H1 (cell line): ENCODE results near the gene SYNPR. TPM values are rescaled to one million over a fixed set of nuclear protein-coding genes. Genes with fewer than 3 reads are reported as not detected.

Source experiments
- CTCF ChIA-PET: fragments of 300-600 bp; sonication (Branson Sonifier 250); formaldehyde crosslinking; loops from one replicate; lab custom pipeline; 2021; ENCODE audit not compliant: partially characterized antibody; lab: Charles Lee
- POLR2A ChIA-PET: fragments of 300-600 bp; sonication (Branson Sonifier 250); formaldehyde crosslinking; loops from one replicate; lab custom pipeline; 2021; ENCODE audit warnings: inconsistent platforms; ENCODE audit not compliant: partially characterized antibody; lab: Charles Lee
- DNase-seq, 2 experiments: peaks; one replicate each; pipeline versions ENCODE4 v3.0.0 to v3.0.0-alpha.2; 2010 to 2022; ENCODE audit warnings: low spot score in 2 of 2, low read depth in 1 of 2, mixed read lengths in 1 of 2
- FAIRE-seq: peaks from 2 replicates; lab custom pipeline; 2011; peaks lifted over from hg19 to GRCh38; lab: Jason Lieb, UNC
- H2AFZ ChIP-seq: 2 replicates; pipeline ENCODE4 v1.8.1; 2012; ENCODE audit warnings: low read length, inconsistent platforms
- H2AK5ac ChIP-seq: 2 replicates; pipeline ENCODE4 v1.6.1; 2013; ENCODE audit warnings: low read depth, low read length
- H2BK120ac ChIP-seq: replicated peaks from 2 replicates; pipeline ENCODE3; 2013; ENCODE audit warnings: low read depth, low read length, inconsistent platforms
- H2BK12ac ChIP-seq: 2 replicates; pipeline ENCODE4 v1.6.1; 2013; ENCODE audit warnings: low read depth, low read length
- H2BK15ac ChIP-seq: 2 replicates; pipeline ENCODE4 v1.6.1; 2013; ENCODE audit warnings: low read length
- H2BK20ac ChIP-seq: 2 replicates; pipeline ENCODE4 v1.6.1; 2013; ENCODE audit warnings: low read length
- H2BK5ac ChIP-seq: 2 replicates; pipeline ENCODE4 v1.6.1; 2013; ENCODE audit warnings: low read depth, low read length
- H3K14ac ChIP-seq: 2 replicates; pipeline ENCODE4 v1.6.1; 2013; ENCODE audit warnings: inconsistent platforms; ENCODE audit not compliant: insufficient read length
- H3K18ac ChIP-seq: 2 replicates; pipeline ENCODE4 v1.6.1; 2013; ENCODE audit warnings: low read length; ENCODE audit errors: extremely low read depth
- H3K23ac ChIP-seq: 2 replicates; pipeline ENCODE4 v1.6.1; 2013; ENCODE audit warnings: inconsistent platforms; ENCODE audit not compliant: insufficient read length
- H3K23me2 ChIP-seq: 2 replicates; pipeline ENCODE4 v1.6.1; 2013; ENCODE audit warnings: low read depth, low read length
- H3K27ac ChIP-seq: 2 replicates; pipeline ENCODE4 v1.6.1; 2011; ENCODE audit warnings: low read depth, low read length, inconsistent platforms
- H3K27me3 ChIP-seq, 4 experiments: replicated peaks in 1 of 4; 1 replicate in 1 of 4; 2 replicates in 3 of 4; pipeline versions ENCODE4 v1.6.1 to v1.8.1; 2011 to 2013; ENCODE audit warnings: low read length in 3 of 4, mild to moderate bottlenecking in 3 of 4, inconsistent platforms in 2 of 4, mixed read lengths in 2 of 4, moderate library complexity in 1 of 4; ENCODE audit not compliant: control insufficient read depth in 3 of 4, insufficient read depth in 3 of 4; ENCODE audit errors: extremely low read depth in 1 of 4
- H3K36me3 ChIP-seq, 4 experiments: 2 replicates each; pipeline versions ENCODE4 v1.6.1 to v1.8.1; 2011 to 2013; ENCODE audit warnings: mild to moderate bottlenecking in 4 of 4, low read length in 3 of 4, moderate library complexity in 2 of 4, control low read depth in 1 of 4, inconsistent platforms in 1 of 4; ENCODE audit not compliant: insufficient read depth in 4 of 4, control insufficient read depth in 2 of 4
- H3K4ac ChIP-seq: replicated peaks from 2 replicates; pipeline ENCODE3; 2013; ENCODE audit warnings: low read length, low read depth, mixed read lengths, inconsistent platforms; ENCODE audit not compliant: insufficient read length
- H3K4me1 ChIP-seq, 4 experiments: replicated peaks in 1 of 4; 1 replicate in 1 of 4; 2 replicates in 3 of 4; pipeline versions ENCODE4 v1.6.1 to v1.8.1; 2011 to 2013; ENCODE audit warnings: low read length in 3 of 4, inconsistent platforms in 2 of 4, mixed read lengths in 1 of 4; ENCODE audit not compliant: insufficient read depth in 4 of 4, control insufficient read depth in 3 of 4
- H3K4me2 ChIP-seq, 2 experiments: 2 replicates each; pipeline versions ENCODE4 v1.6.1 to v1.8.1; 2011 to 2013; ENCODE audit warnings: low read depth in 2 of 2, low read length in 2 of 2, control low read depth in 1 of 2, inconsistent platforms in 1 of 2, mild to moderate bottlenecking in 1 of 2; ENCODE audit not compliant: insufficient read depth in 1 of 2
- H3K4me3 ChIP-seq, 4 experiments: fragments of 200-600, 300-600 bp in 1 of 4; sonication (generic), shearing (Covaris generic), sonication (Bioruptor Twin) in 1 of 4; 2 replicates each; pipeline versions ENCODE4 v1.5.1 to v1.8.1; 2011 to 2016; ENCODE audit warnings: low read length in 4 of 4, low read depth in 3 of 4, control low read depth in 2 of 4, inconsistent platforms in 2 of 4, mild to moderate bottlenecking in 2 of 4, mixed read lengths in 1 of 4, moderate library complexity in 1 of 4; ENCODE audit not compliant: insufficient read depth in 2 of 4; ENCODE audit errors: extremely low read depth in 1 of 4
- H3K56ac ChIP-seq: replicated peaks from 2 replicates; pipeline ENCODE3; 2013; ENCODE audit warnings: low read depth, mild to moderate bottlenecking, mixed read lengths, low read length, inconsistent platforms; ENCODE audit not compliant: insufficient read length
- H3K79me1 ChIP-seq: 2 replicates; pipeline ENCODE4 v1.6.1; 2013; ENCODE audit warnings: low read depth, low read length, control low read depth
- H3K79me2 ChIP-seq, 2 experiments: 2 replicates each; pipeline versions ENCODE4 v1.6.1 to v1.8.1; 2012 to 2013; ENCODE audit warnings: low read length in 2 of 2, mild to moderate bottlenecking in 2 of 2, inconsistent platforms in 1 of 2; ENCODE audit not compliant: insufficient read depth in 2 of 2, control insufficient read depth in 1 of 2
- H3K9ac ChIP-seq, 4 experiments: replicated peaks in 1 of 4; 1 replicate in 1 of 4; 2 replicates in 3 of 4; pipeline versions ENCODE4 v1.6.1 to v1.8.1; 2011 to 2013; ENCODE audit warnings: low read depth in 3 of 4, low read length in 3 of 4, control low read depth in 2 of 4, mild to moderate bottlenecking in 2 of 4, moderate library complexity in 2 of 4, inconsistent platforms in 1 of 4; ENCODE audit errors: extremely low read depth in 1 of 4
- H3K9me3 ChIP-seq, 2 experiments: 2 replicates each; pipeline versions ENCODE4 v1.6.1 to v1.8.1; 2012 to 2013; ENCODE audit warnings: mild to moderate bottlenecking in 2 of 2, moderate library complexity in 2 of 2, control low read depth in 1 of 2, inconsistent platforms in 1 of 2, low read depth in 1 of 2, low read length in 1 of 2, mixed read lengths in 1 of 2; ENCODE audit not compliant: insufficient read depth in 2 of 2
- H4K20me1 ChIP-seq, 2 experiments: replicated peaks in 1 of 2; 2 replicates each; pipeline versions ENCODE3 to v1.8.1; 2011 to 2013; ENCODE audit warnings: inconsistent platforms in 2 of 2, low read length in 2 of 2, mild to moderate bottlenecking in 1 of 2; ENCODE audit not compliant: insufficient read depth in 2 of 2, control insufficient read depth in 1 of 2
- H4K5ac ChIP-seq: 2 replicates; pipeline ENCODE4 v1.6.1; 2013; ENCODE audit warnings: low read length, low read depth, mixed read lengths, inconsistent platforms; ENCODE audit not compliant: insufficient read length
- H4K8ac ChIP-seq: 2 replicates; pipeline ENCODE4 v1.8.0; 2013; ENCODE audit warnings: mild to moderate bottlenecking, moderate library complexity, low read length, inconsistent platforms; ENCODE audit not compliant: insufficient read depth; ENCODE audit errors: extremely low read depth
- H4K91ac ChIP-seq: replicated peaks from 2 replicates; pipeline ENCODE3; 2013; ENCODE audit warnings: low read length, mixed read lengths, inconsistent platforms; ENCODE audit not compliant: insufficient read length
- CTBP2 ChIP-seq: IDR thresholded peaks from 2 replicates; pipeline ENCODE4 v1.7.0; 2011; ENCODE audit warnings: borderline replicate concordance, mild to moderate bottlenecking, moderate library complexity, mixed read lengths, low read length; ENCODE audit not compliant: insufficient read depth, insufficient read length
- NRF1 ChIP-seq: IDR thresholded peaks from 2 replicates; pipeline ENCODE4 v1.6.1; 2011; ENCODE audit warnings: mild to moderate bottlenecking, low read depth, low read length, improper control_type of control experiment
- POLR2A ChIP-seq, 2 experiments: IDR thresholded peaks; 1 replicate in 1 of 2; 2 replicates in 1 of 2; pipeline ENCODE4 v1.6.1; 2011; ENCODE audit warnings: low read depth in 2 of 2, low read length in 2 of 2, mild to moderate bottlenecking in 2 of 2; ENCODE audit errors: control extremely low read depth in 1 of 2
- SUZ12 ChIP-seq: fragments of 200-600 bp; sonication (generic); IDR thresholded peaks from 2 replicates; pipeline ENCODE4 v1.6.1; 2012; ENCODE audit warnings: mild to moderate bottlenecking, inconsistent platforms, low read length, moderate library complexity, mixed read lengths
- WGBS, 2 experiments: shearing (Covaris generic) in 1 of 2; methylation state at CpG; one replicate each; pipeline versions ENCODE4 v1.1.6 to v1.1.7; 2013 to 2015; ENCODE audit warnings: low lambda C conversion rate in 2 of 2, mixed read lengths in 2 of 2, inconsistent platforms in 1 of 2, low coverage in 1 of 2, missing lambda C conversion rate in 1 of 2; ENCODE audit not compliant: insufficient replicate concordance in 2 of 2, insufficient coverage in 1 of 2, insufficient read length in 1 of 2; ENCODE audit errors: extremely low coverage in 1 of 2, missing lambda C conversion rate in 1 of 2; 5-methylcytosine and 5-hydroxymethylcytosine counted together
- polyA plus RNA-seq, 7 experiments: library from polyadenylated mRNA; depleted of rRNA in 3 of 7; stranded (reverse) in 5 of 7; unstranded in 2 of 7; fragments of >200 nt in 5 of 7; fragments of 200-250 nt in 2 of 7; gene quantifications; 1 replicate in 5 of 7; 2 replicates in 1 of 7; 4 replicates in 1 of 7; pipeline versions ENCODE4 v1.2.1 to v1.2.3, GENCODE V29; 2011 to 2013; ENCODE audit warnings: missing spikeins in 2 of 7, mixed read lengths in 2 of 7
- total RNA-seq: library from RNA; stranded (reverse); fragmentation: NEBNext Ultra II Directional; extraction: Animal tissue kit (Norgen Biotek cat#: 25700); gene quantifications from 2 replicates; pipeline ENCODE4 v1.2.1, GENCODE V29; 2021

SYNPR gene
- total and polyA plus RNA-seq, 2 of the 8 experiments (the other 6 are each of a cell fraction or from before 2014, with no cell fraction given): 0.39 to 0.99 TPM

GRCh38 chr3:63635186-63635585 is 357.1 kb downstream of the SYNPR start:
- Histone ChIP-seq H3K9me3 (no peaks in the 10 kb centered on the region), H3K79me2 (no peaks in the 10 kb centered on the region), H2BK15ac (no peak overlapping the region), H3K14ac (no peak overlapping the region), H3K56ac (no peak overlapping the region), H2AK5ac (no peak overlapping the region), H4K8ac (no peak overlapping the region), H3K23me2 (no peaks in the 10 kb centered on the region; the same call in 1 of the 2 replicates), H4K20me1 (no peaks in the 10 kb centered on the region), H2BK12ac (no peak overlapping the region), H4K5ac (no peak overlapping the region), H3K4me2 (no peak overlapping the region), H2BK20ac (no peak overlapping the region), H3K4me3 (no peak overlapping the region), H2BK120ac (no peak overlapping the region), H3K27ac (no peak overlapping the region), H2BK5ac (no peak overlapping the region), H4K91ac (no peak overlapping the region), H3K23ac (no peak overlapping the region), H2AFZ (no peak overlapping the region), H3K79me1 (no peaks in the 10 kb centered on the region), H3K18ac (no peak overlapping the region), H3K36me3 (no peaks in the 10 kb centered on the region), H3K4ac (no peak overlapping the region), H3K4me1 (no peaks in the 10 kb centered on the region), H3K9ac (no peak overlapping the region), H3K27me3 (no peaks in the 10 kb centered on the region)
- ChIA-PET CTCF (interaction anchor here (0.9 to 1.0 kb wide), 2 partner anchors 10 to 13 kb away, joined by 3 read pairs; no protein-coding TSS in a partner anchor), POLR2A (interaction anchor here (1.0 kb wide), 1 partner anchor 10 kb away, joined by 4 read pairs; no protein-coding TSS in a partner anchor)
- TF ChIP-seq NRF1 (no peak), CTBP2 (no peak), POLR2A (IDR thresholded peaks at IDR 0.05; ENCODE audit: control extremely low read depth in 1 of 2, low read depth in 2 of 2, low read length in 2 of 2) (no peak), SUZ12 (no peak)
- no peak for DNase-seq
- no peak for FAIRE-seq
- 94% methylated on average over 3 of the region's 3 CpGs; no CpG with 5 or more reads in 1 of the 2 experiments for WGBS, 2 experiments
